ENCODE data around the gene SPATA7. TPM values are rescaled to one million over a fixed set of nuclear protein-coding genes. Genes with fewer than 3 reads are reported as not detected.
A peak's percentile ranks its signal among the peaks of the same experiment; 100 is the strongest.

Gene SPATA7
- total RNA-seq, 1 experiment from 2014 or later: 7.4 TPM

DNA sequence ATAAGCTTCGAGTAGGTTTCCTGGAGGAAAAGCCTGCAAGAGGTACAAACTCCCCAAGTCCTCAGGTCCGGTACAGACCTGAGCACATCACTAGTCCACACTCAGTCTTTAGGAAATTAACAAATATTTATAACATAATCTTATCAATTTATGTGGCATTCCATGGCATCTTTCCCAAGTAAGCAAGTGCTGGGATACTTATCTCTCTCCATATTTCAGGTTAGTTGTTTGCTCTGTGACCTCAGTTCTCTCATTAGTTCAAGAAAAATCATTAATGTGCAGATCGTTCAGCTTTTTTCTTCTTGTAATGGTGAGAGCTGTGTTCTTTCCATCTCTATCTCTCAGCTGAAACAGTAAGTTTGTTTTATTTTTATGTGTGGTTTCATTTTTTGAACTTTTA lies 34.7 kb downstream of the SPATA7 start:
- DNase-seq (ENCODE audit: low spot score): no peak

DNA sequence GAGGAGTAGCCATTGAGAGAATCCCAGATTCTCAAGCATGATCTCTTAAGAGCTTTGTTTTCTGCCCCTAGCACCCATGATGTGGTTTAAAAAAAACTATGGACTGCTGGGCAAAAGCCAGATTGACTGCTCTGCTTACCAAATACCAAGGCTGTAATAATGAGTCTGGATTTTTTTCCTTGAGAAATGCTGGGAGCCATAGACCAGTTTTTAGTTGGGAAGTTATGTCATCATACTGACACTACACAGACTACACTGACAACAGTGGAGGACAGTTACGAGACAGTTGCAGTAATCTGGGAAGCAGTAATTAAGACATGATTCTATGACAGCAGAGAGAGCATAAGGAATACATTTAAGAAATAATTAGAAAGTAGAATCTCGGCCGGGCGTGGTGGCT lies 35.8 kb downstream of the SPATA7 start:
- no peak for DNase-seq (ENCODE audit: low spot score)

DNA sequence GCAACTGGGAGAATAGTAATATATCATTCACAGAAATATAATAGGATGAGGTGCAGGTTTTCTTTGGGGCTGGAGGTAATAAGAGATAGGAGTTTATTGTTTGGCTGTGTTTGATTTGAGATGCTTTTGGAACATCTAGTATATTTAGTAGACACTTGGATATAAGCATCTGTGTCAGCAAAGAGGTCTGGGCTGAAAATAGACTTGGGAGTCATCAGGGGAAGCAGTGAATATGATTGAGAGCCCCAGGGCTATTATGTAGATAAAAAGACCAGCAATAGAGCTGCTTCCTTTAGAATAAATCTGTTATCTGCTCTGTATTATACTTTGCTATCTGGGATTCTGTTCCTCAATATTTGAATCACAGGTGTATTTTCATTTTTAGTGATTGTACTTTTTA lies 36.6 kb downstream of the SPATA7 start:
- DNase-seq (ENCODE audit: low spot score): no peak

- no peak for DNase-seq (ENCODE audit: low spot score)
Observed at GRCh38 chr14:88422919-88423650, 37.6 kb downstream of the SPATA7 start.

GRCh38 chr14:88424573-88424972 lies 39.1 kb downstream of the SPATA7 start:
- DNase-seq (ENCODE audit: low spot score): no peak

DNA sequence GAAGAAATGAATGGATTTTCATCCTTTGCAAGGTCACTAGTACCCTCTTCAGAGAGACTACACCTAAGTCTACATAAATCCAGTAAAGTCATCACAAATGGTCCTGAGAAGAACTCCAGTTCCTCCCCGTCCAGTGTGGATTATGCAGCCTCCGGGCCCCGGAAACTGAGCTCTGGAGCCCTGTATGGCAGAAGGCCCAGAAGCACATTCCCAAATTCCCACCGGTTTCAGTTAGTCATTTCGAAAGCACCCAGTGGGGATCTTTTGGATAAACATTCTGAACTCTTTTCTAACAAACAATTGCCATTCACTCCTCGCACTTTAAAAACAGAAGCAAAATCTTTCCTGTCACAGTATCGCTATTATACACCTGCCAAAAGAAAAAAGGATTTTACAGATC lies 40.8 kb downstream of the SPATA7 start:
- DNase-seq (ENCODE audit: low spot score): peak; percentile 39

DNA sequence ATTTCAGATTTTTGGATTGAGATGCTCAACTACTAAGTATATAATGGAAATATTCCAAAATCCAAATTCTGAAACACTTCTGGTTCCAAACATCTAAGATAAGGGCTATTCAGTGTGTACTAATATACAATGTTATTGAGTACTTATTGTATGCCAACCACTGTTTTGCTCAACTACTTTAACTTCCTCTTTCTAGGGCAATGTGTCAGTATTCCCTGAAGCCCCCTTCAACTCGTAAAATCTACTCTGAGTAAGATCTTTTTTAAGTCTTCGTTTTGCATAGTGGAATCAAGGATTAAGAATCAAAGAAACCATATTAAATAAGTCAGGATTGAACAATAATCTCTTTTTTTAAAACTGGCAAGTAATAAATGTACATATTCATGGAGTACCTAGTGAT lies 45.5 kb downstream of the SPATA7 start:
- no peak for DNase-seq (ENCODE audit: low spot score)

DNA sequence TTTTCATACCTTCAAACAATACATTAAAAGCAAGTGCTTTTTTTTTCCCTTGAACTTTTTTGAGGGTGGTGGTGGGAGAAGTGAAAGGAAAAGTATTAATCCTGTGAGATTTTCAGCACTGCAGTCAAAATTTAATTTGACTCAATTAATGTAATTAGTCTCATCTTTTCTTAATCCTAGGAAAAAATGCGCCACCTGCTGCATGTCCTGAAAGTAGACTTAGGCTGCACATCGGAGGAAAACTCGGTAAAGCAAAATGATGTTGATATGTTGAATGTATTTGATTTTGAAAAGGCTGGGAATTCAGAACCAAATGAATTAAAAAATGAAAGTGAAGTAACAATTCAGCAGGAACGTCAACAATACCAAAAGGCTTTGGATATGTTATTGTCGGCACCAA lies 52.2 kb downstream of the SPATA7 start:
- DNase-seq (ENCODE audit: low spot score): no peak

GRCh38 chr14:88439088-88439487 lies 53.6 kb downstream of the SPATA7 start:
- no peak for DNase-seq (ENCODE audit: low spot score)

- DNase-seq (ENCODE audit: low spot score): no peak
Observed at GRCh38 chr14:88452231-88452630, 66.8 kb downstream of the SPATA7 start.

DNA sequence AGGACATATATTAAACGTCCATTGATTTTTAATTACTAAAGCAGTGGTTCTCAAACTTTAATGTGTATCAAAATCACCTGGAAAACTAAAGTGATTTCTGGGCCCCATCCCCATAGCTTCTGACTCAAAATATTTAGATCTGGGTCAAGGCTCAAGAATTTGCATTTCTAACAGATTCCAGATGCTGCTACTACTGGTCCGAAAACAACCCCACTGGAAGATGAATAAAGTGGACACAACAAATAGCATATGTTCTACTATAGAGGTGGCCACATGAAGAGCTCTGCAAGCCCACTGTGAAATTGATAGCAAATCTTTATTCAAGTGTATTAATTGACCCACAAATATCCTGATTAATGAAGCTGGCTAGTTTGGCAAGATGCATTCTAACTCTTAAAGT lies 69.4 kb downstream of the SPATA7 start:
- DNase-seq (ENCODE audit: low spot score): no peak

DNA sequence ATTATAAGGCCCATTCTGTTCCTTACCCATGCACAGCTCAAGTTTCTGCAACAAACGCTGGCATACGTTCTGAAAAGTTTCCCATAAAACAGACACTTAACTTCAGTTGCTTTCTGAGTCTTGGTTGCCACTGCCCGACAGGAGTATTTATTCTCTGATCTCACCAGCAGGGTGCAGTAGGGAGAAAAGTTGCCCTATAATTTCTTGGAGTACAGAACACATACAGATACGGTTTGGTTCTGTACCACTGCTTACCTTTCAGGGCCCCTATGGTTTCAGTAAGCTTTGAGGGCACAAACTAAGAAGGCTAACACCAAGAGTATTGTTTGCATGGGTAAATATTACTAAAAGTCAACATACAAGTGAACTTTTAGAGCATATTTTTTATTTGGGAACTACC lies 77.9 kb downstream of the SPATA7 start:
- DNase-seq (ENCODE audit: low spot score): no peak

DNA sequence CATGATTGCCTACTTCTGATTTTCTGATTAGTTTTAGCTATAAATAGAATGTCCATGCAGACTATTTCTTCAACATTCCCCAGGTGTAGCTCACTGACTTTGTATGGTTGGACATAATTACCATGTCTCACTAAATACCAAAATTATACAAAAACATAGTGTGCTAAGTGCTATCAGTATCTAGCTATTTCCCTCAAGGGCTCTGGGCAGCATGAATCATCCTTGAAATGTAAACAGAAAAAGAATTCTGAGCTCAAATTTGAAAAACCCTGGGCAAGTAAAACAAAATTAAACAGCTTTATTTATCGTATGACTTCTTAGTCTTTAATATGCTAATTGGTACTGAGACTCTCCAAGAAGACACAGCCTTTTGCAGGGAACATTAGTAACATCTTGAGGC lies 82.9 kb downstream of the SPATA7 start:
- peak; percentile 66 for DNase-seq (ENCODE audit: low spot score)

GRCh38 chr14:88470542-88471440 lies 85.3 kb downstream of the SPATA7 start:
- DNase-seq (ENCODE audit: low spot score): no peak

- no peak for DNase-seq (ENCODE audit: low spot score)
Observed at GRCh38 chr14:88473791-88474190, 88.3 kb downstream of the SPATA7 start.

DNA sequence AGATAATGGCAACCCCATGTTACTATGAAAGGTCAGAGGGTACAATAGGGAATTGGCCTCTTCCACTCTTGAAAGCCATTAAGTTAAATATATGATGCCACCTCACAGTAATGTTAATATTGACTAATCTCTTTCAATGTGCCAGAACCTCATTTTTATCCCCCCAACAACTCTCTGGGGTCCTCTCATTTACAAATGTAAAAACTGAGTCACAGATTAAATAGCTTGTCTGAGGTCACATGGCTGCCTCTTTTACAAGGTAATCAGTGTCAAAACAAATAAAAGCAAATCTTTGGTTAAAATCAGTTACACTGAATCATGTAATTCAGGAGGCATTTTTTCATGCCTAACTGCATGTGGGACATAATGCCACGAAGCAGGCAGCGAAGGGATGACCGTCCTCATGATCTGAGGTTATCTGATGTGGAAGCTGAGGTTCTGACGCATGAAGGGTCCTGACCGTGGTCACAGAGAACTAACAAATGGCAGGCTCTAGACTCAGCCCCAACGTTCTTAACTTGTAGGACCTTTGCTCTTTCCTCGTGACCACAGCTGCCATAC lies 90.8 kb downstream of the SPATA7 start:
- DNase-seq (ENCODE audit: low spot score): no peak

DNA sequence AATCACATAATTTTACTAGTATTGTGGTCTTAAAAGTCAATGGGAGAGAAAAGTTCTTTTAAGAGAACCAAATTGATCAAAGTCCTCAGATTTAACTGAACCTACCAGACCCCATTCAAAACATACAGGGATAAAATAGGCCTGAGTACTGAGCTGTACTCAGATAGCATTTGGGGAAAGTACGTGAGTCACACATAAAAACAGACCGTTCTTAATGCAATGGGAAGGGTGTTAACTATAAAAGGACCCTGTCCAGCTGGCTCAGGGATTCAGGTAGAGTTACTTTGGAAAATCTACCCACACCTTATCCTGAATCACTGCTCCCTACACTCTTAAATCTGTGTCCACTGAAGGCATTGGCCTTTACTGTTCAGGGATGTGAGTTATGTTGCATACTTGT lies 91.4 kb downstream of the SPATA7 start:
- no peak for DNase-seq (ENCODE audit: low spot score)

DNA sequence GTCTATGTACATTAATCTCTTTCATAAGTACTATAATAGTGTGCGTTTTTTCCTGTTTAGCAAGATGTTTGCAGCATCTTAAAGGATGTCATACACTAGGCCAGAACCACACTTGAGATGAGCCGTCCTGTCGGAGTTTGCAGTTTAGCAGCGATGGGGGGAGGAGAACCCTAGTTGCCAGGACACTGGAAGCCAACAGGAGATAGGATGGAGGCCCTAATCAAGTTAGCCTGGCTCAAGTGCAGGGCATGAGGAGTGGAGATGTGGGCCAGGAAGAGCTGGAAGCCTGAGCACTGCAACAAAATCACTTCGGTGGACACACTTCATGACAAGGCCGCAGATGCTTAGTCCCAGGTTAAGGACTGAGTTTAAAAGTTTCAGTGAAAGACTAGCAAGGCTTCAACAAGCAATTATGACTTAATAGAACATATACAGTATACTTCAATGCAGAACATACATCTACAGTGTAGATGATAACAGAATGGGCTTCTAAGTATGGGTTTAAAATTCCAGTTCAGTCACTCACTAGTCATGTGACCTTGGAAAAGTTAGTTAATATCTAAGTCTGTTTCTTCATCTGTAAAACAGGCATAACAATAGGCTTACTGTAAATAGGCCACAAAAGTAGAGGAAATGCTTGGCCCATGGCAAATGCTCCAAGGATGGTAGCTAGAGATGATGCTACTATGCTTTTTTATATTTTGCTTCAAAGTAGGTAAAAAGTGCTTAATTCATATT lies 92.2 kb downstream of the SPATA7 start:
- DNase-seq (ENCODE audit: low spot score): no peak

DNA sequence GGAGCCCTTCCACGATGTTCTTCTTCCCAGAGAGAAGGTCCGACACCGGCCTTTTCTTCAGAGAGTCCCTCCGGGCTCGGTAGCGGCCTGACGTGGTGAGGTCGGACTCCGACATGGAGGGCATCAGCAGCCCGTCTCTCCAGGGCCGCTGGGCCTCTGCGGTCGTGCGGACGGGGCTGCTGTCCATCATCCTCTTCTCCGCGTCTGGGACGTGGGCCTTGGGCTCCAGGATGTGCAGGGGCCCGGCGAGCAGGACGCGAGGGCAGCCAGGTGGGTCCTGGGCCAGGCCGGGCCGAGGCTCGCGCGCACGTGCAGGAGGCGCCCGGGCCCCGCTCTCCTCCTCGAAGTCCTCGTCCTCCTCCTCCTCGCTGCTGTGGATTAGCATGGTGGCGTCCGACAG lies 93.5 kb downstream of the SPATA7 start:
- no peak for DNase-seq (ENCODE audit: low spot score)

DNA sequence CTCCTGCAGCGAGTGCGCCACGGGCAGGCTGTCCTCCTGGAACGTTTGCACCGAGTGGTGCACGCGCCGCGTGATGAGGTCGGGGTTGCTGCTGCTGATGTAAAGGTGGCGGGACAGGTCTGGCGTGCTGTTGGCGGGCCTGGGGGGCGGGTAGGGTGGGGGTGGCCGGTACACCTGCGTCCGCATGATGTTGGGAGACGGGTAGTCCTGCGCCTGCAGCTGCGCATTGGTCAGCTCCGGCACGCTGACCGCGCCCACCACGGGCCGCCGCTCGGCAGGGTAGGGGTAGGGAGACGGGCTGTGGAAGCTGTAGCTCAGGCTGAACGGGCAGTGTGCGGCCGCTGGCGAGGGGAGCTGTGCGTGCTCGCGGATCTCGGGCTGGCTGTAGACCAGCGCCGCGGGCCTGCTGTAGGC lies 94.1 kb downstream of the SPATA7 start:
- DNase-seq (ENCODE audit: low spot score): no peak

DNA sequence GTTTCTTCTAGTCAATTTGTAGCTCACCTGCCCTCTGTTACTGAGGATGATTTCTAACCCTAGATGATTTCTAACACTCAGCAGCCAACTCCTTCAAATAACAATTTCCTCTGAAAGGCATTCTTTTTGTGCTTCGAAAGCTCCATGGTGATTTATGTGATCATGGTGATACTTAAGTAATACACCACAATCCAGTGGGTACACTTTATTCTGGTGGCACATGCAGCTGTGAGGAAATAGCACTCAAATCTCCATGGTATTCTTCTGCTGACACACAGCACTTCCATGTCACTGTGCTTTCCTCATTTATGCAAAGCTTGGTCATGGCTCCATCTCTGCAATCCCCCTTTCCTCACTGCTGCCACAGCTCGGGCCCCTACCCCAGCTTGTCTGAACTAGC lies 95.6 kb downstream of the SPATA7 start:
- DNase-seq (ENCODE audit: low spot score): no peak

DNA sequence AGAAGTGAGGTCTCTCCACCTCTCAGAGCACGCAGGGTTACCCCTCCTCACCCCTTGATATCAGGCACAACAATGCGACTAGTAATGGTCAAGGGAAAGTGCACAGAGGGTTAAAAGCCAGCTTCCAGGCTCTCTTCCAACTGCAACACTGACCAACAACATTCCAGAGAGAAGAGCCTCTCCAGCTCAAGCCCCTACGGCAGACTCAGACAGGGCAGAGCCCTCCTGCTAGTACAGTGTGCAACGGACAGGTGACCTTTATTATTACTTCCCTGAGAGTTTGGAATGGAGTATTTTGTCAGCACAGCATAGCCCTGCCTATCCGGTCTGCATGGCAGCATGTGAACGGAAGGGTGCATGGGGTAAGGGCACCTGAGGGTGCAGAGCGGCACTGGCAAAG lies 96.3 kb downstream of the SPATA7 start:
- DNase-seq (ENCODE audit: low spot score): no peak

All from H4 (cell line).